Dermis microvascular lymphatic vessel endothelial cell (primary cell): ENCODE measurements around the gene BNC2. TPM values are rescaled to one million over a fixed set of nuclear protein-coding genes. Genes with fewer than 3 reads are reported as not detected.

Experiments
- DNase-seq, 2 donors: peaks; one replicate each; pipeline versions ENCODE4 v3.0.0 to v3.0.0-alpha.2; 2010; ENCODE audit warnings: low read depth in 2 of 2
- total RNA-seq: library from RNA; depleted of rRNA; stranded (reverse); fragments of >200 nt; gene quantifications from 2 replicates; pipeline ENCODE4 v1.2.1, GENCODE V29; 2014

The BNC2 gene
- total RNA-seq, 1 donor from 2014 or later = 4.5 TPM

- no peak for DNase-seq
Observed at GRCh38 chr9:16418721-16419120, 451.7 kb downstream of the BNC2 start.

- peak in 1 of 2 donors; percentile 36 for DNase-seq
Observed at GRCh38 chr9:16417749-16418148, 452.7 kb downstream of the BNC2 start.

- DNase-seq = peak in 1 of 2 donors; percentile 25
Observed at GRCh38 chr9:16417161-16417560, 453.3 kb downstream of the BNC2 start.

- DNase-seq = no peak
Observed at GRCh38 chr9:16414451-16414850, 456.0 kb downstream of the BNC2 start.

GRCh38 chr9:16413509-16414016 lies 456.9 kb downstream of the BNC2 start:
- peak; percentile 62 to 77 for DNase-seq

GRCh38 chr9:16412740-16413139 lies 457.7 kb downstream of the BNC2 start:
- DNase-seq = no peak

- no peak for DNase-seq
Observed at GRCh38 chr9:16411311-16411710, 459.2 kb downstream of the BNC2 start.

GRCh38 chr9:16410601-16411280 lies 459.7 kb downstream of the BNC2 start:
- no peak for DNase-seq

GRCh38 chr9:16407617-16408016 lies 462.9 kb downstream of the BNC2 start:
- no peak for DNase-seq

GRCh38 chr9:16406526-16407225 lies 463.8 kb downstream of the BNC2 start:
- no peak for DNase-seq

GRCh38 chr9:16405421-16405820 lies 465.0 kb downstream of the BNC2 start:
- DNase-seq = no peak

- no peak for DNase-seq
Observed at GRCh38 chr9:16401701-16402100, 468.8 kb downstream of the BNC2 start.

GRCh38 chr9:16398691-16399090 lies 471.8 kb downstream of the BNC2 start:
- no peak for DNase-seq

- DNase-seq = no peak
Observed at GRCh38 chr9:16396389-16396788, 474.1 kb downstream of the BNC2 start.

GRCh38 chr9:16391369-16391768 lies 479.1 kb downstream of the BNC2 start:
- no peak for DNase-seq

GRCh38 chr9:16387382-16387781 lies 483.1 kb downstream of the BNC2 start:
- DNase-seq = no peak

GRCh38 chr9:16386827-16387077 lies 483.7 kb downstream of the BNC2 start:
- DNase-seq = no peak

GRCh38 chr9:16386007-16386826 lies 484.3 kb downstream of the BNC2 start:
- DNase-seq = no peak

GRCh38 chr9:16385590-16385989 lies 484.9 kb downstream of the BNC2 start:
- DNase-seq = peak in 1 of 2 donors; percentile 37

- DNase-seq = no peak
Observed at GRCh38 chr9:16384993-16385392, 485.5 kb downstream of the BNC2 start.

- DNase-seq = no peak
Observed at GRCh38 chr9:16377311-16377710, 493.2 kb downstream of the BNC2 start.

GRCh38 chr9:16371306-16371705 lies 499.2 kb downstream of the BNC2 start:
- no peak for DNase-seq
